ENCODE data around the gene PAPSS2.

DNA sequence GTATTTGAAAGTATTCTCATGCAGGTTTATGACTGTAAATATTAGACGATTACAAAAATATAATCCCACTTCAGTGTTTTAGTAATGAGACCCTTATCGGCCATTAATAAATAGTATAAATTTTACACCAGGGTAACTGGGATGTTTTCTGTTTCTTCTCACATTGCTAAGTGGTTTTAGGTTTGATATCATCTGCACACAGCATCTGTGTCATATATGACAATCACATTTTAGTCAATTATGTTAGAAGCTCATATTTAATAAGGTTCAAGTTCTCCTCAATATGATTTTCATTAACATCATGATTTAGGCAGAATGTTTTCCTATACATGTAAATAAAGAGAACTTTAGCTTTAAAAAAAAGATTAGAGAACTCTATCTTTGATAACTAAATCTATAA, 91.6 kb downstream of the PAPSS2 start:
- TF ChIP-seq, protein P1, sequence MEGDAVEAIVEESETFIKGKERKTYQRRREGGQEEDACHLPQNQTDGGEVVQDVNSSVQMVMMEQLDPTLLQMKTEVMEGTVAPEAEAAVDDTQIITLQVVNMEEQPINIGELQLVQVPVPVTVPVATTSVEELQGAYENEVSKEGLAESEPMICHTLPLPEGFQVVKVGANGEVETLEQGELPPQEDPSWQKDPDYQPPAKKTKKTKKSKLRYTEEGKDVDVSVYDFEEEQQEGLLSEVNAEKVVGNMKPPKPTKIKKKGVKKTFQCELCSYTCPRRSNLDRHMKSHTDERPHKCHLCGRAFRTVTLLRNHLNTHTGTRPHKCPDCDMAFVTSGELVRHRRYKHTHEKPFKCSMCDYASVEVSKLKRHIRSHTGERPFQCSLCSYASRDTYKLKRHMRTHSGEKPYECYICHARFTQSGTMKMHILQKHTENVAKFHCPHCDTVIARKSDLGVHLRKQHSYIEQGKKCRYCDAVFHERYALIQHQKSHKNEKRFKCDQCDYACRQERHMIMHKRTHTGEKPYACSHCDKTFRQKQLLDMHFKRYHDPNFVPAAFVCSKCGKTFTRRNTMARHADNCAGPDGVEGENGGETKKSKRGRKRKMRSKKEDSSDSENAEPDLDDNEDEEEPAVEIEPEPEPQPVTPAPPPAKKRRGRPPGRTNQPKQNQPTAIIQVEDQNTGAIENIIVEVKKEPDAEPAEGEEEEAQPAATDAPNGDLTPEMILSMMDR (IDR thresholded peaks at IDR 0.05; ENCODE audit: poor library complexity), result no peak
- TF ChIP-seq EZH2phosphoT487 (IDR thresholded peaks at IDR 0.05; ENCODE audit: low read depth, severe bottlenecking, unreplicated experiment), result no peak
- no peak for TF ChIP-seq EZH2 (IDR thresholded peaks at IDR 0.05; ENCODE audit: borderline replicate concordance)
